Liver (tissue), 9 donors: ENCODE data around the gene SPINK9. TPM values are rescaled to one million over a fixed set of nuclear protein-coding genes. Genes with fewer than 3 reads are reported as not detected.

Experiments used
- DNase-seq: peaks from one replicate; pipeline ENCODE4 v3.0.0-alpha.2; 2017; ENCODE audit warnings: low spot score
- H3K27ac ChIP-seq, 2 donors: one replicate each; pipeline ENCODE4 v1.7.0; 2013; ENCODE audit warnings: inconsistent platforms in 2 of 2, low read length in 2 of 2, control low read depth in 1 of 2, low read depth in 1 of 2, mild to moderate bottlenecking in 1 of 2
- H3K27me3 ChIP-seq, 4 donors: one replicate each; pipeline versions ENCODE4 v1.6.1 to v1.7.0; 2013; ENCODE audit warnings: low read length in 3 of 4, inconsistent platforms in 1 of 4, mild to moderate bottlenecking in 1 of 4, moderate library complexity in 1 of 4; ENCODE audit not compliant: control insufficient read depth in 4 of 4, insufficient read depth in 4 of 4
- H3K36me3 ChIP-seq, 4 donors: one replicate each; pipeline versions ENCODE4 v1.6.1 to v1.7.0; 2013; ENCODE audit warnings: low read length in 3 of 4, mild to moderate bottlenecking in 3 of 4, low read depth in 1 of 4, moderate library complexity in 1 of 4; ENCODE audit not compliant: control insufficient read depth in 4 of 4, insufficient read depth in 3 of 4
- H3K4me1 ChIP-seq, 4 donors: one replicate each; pipeline versions ENCODE4 v1.6.1 to v1.7.0; 2013; ENCODE audit warnings: low read length in 3 of 4, mild to moderate bottlenecking in 3 of 4, moderate library complexity in 1 of 4; ENCODE audit not compliant: control insufficient read depth in 4 of 4, insufficient read depth in 4 of 4
- H3K4me3 ChIP-seq, 3 donors: one replicate each; pipeline versions ENCODE4 v1.6.1 to v1.7.0; 2013; ENCODE audit warnings: low read length in 3 of 3, control low read depth in 1 of 3, low read depth in 1 of 3, mild to moderate bottlenecking in 1 of 3
- H3K9ac ChIP-seq, 2 donors: one replicate each; pipeline ENCODE4 v1.7.0; 2013; ENCODE audit warnings: low read length in 2 of 2, mild to moderate bottlenecking in 2 of 2, moderate library complexity in 2 of 2, control low read depth in 1 of 2, low read depth in 1 of 2
- H3K9me3 ChIP-seq, 4 donors: one replicate each; pipeline versions ENCODE4 v1.6.1 to v1.7.0; 2013; ENCODE audit warnings: low read length in 3 of 4; ENCODE audit not compliant: control insufficient read depth in 4 of 4
- EGR1 ChIP-seq, 2 donors: IDR thresholded peaks; 2 replicates each; pipeline ENCODE4 v1.6.1; 2016 to 2018; ENCODE audit warnings: antibody characterized with exemption in 2 of 2, low read depth in 2 of 2
- FOXA1 ChIP-seq: IDR thresholded peaks from 2 replicates; pipeline ENCODE4 v1.6.1; 2016; ENCODE audit warnings: antibody characterized with exemption
- FOXA2 ChIP-seq: IDR thresholded peaks from 2 replicates; pipeline ENCODE4 v1.6.1; 2016; ENCODE audit warnings: antibody characterized with exemption
- GABPA ChIP-seq, 2 donors: IDR thresholded peaks in 1 of 2; conservative IDR thresholded peaks in 1 of 2; 2 replicates each; pipeline ENCODE4 v1.6.1; 2016; ENCODE audit warnings: antibody characterized with exemption in 2 of 2, mild to moderate bottlenecking in 1 of 2, moderate library complexity in 1 of 2
- HNF4A ChIP-seq, 2 donors: conservative IDR thresholded peaks; 2 replicates each; pipeline ENCODE4 v1.6.1; 2016; ENCODE audit warnings: antibody characterized with exemption in 2 of 2, mild to moderate bottlenecking in 2 of 2
- HNF4G ChIP-seq: IDR thresholded peaks from 2 replicates; pipeline ENCODE4 v1.6.1; 2016; ENCODE audit warnings: antibody characterized with exemption
- JUND ChIP-seq, 2 donors: IDR thresholded peaks; 2 replicates each; pipeline ENCODE4 v1.6.1; 2016; ENCODE audit warnings: antibody characterized with exemption in 2 of 2
- NR2F2 ChIP-seq: IDR thresholded peaks from 2 replicates; pipeline ENCODE4 v1.6.1; 2016; ENCODE audit warnings: antibody characterized with exemption
- RAD21 ChIP-seq, 2 donors: IDR thresholded peaks; 2 replicates each; pipeline ENCODE4 v1.6.1; 2016; ENCODE audit warnings: antibody characterized with exemption in 2 of 2, mild to moderate bottlenecking in 2 of 2
- RXRA ChIP-seq, 2 donors: IDR thresholded peaks; 2 replicates each; pipeline ENCODE4 v1.6.1; 2017 to 2018; ENCODE audit warnings: antibody characterized with exemption in 2 of 2, mild to moderate bottlenecking in 1 of 2
- SP1 ChIP-seq: IDR thresholded peaks from 2 replicates; pipeline ENCODE4 v1.6.1; 2018; ENCODE audit warnings: antibody characterized with exemption, mild to moderate bottlenecking
- TAF1 ChIP-seq: conservative IDR thresholded peaks from 2 replicates; pipeline ENCODE4 v1.6.1; 2016; ENCODE audit warnings: antibody characterized with exemption, mild to moderate bottlenecking
- YY1 ChIP-seq: IDR thresholded peaks from 2 replicates; pipeline ENCODE4 v1.6.1; 2016; ENCODE audit warnings: antibody characterized with exemption, mild to moderate bottlenecking
- WGBS: extraction: QIAGEN DNeasy Blood & Tissue Kit; methylation state at CpG from one replicate; pipeline ENCODE4 v1.1.7; 2013; 5-methylcytosine and 5-hydroxymethylcytosine counted together
- polyA plus RNA-seq, 2 donors: library from polyadenylated mRNA; stranded (reverse) in 1 of 2; unstranded in 1 of 2; fragments of 200-250 nt in 1 of 2; fragments of >200 nt in 1 of 2; fragmentation: Nextera tagmentation in 1 of 2; extraction: Ambion mirVana in 1 of 2; gene quantifications; one replicate each; pipeline versions ENCODE4 v1.2.1 to v1.2.3, GENCODE V29; 2013 to 2015
- total RNA-seq, 2 donors: library from RNA; depleted of rRNA; stranded (reverse); fragments of >200 nt; gene quantifications; one replicate each; pipeline ENCODE4 v1.2.3, GENCODE V29; 2014
- TF ChIP-seq, protein P1 (sequence below): fragments of 150-350 bp; IDR thresholded peaks from 2 replicates; pipeline ENCODE4 v1.5.1; 2017; ENCODE audit warnings: improper control_type of control experiment, low read depth, low read length; ENCODE audit not compliant: missing input control
- TF ChIP-seq, protein P2 (sequence below): IDR thresholded peaks from 2 replicates; pipeline ENCODE4 v1.6.1; 2016; ENCODE audit warnings: antibody characterized with exemption
- TF ChIP-seq, protein P3 (sequence below): IDR thresholded peaks from 2 replicates; pipeline ENCODE4 v1.6.1; 2016; ENCODE audit warnings: antibody characterized with exemption
- TF ChIP-seq, protein P4 (sequence below): IDR thresholded peaks from 2 replicates; pipeline ENCODE4 v1.6.1; 2016; ENCODE audit warnings: antibody characterized with exemption
- donor health status: healthy.
- donor health status: healthy.
- donor health status: healthy.
- donor health status: healthy.
- donor health status: healthy.

Gene SPINK9
- total and polyA plus RNA-seq, 4 donors = not detected

DNA sequence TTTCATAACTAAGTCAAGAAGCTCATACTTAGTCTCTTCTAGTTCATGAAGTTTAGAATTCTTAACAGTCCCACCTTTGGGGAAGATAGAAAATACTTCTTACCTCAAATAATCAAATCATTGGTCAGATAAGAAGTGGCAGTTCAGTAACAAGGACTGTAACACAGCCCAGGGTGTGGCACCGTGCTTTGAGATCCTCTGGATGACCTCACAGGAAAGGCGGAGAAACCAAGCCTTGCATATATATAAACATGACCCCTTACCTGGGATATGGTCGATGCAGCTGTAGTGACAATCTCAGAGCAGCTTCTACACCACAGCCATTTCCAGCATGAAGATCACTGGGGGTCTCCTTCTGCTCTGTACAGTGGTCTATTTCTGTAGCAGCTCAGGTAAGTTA lies 23.2 kb upstream of the SPINK9 start, which contains the start of gene SPINK7 (continued):
- TF ChIP-seq, protein P1, sequence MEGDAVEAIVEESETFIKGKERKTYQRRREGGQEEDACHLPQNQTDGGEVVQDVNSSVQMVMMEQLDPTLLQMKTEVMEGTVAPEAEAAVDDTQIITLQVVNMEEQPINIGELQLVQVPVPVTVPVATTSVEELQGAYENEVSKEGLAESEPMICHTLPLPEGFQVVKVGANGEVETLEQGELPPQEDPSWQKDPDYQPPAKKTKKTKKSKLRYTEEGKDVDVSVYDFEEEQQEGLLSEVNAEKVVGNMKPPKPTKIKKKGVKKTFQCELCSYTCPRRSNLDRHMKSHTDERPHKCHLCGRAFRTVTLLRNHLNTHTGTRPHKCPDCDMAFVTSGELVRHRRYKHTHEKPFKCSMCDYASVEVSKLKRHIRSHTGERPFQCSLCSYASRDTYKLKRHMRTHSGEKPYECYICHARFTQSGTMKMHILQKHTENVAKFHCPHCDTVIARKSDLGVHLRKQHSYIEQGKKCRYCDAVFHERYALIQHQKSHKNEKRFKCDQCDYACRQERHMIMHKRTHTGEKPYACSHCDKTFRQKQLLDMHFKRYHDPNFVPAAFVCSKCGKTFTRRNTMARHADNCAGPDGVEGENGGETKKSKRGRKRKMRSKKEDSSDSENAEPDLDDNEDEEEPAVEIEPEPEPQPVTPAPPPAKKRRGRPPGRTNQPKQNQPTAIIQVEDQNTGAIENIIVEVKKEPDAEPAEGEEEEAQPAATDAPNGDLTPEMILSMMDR = no peak
- TF ChIP-seq HNF4G = no peak
- no peak for TF ChIP-seq RAD21 (IDR thresholded peaks at IDR 0.05)
- TF ChIP-seq NR2F2 = no peak
- no peak for TF ChIP-seq EGR1 (IDR thresholded peaks at IDR 0.05; ENCODE audit: low read depth in 2 of 2)
- TF ChIP-seq FOXA2 = no peak
- TF ChIP-seq YY1 = no peak
- TF ChIP-seq HNF4A (conservative IDR thresholded peaks at IDR 0.05) = no peak

DNA sequence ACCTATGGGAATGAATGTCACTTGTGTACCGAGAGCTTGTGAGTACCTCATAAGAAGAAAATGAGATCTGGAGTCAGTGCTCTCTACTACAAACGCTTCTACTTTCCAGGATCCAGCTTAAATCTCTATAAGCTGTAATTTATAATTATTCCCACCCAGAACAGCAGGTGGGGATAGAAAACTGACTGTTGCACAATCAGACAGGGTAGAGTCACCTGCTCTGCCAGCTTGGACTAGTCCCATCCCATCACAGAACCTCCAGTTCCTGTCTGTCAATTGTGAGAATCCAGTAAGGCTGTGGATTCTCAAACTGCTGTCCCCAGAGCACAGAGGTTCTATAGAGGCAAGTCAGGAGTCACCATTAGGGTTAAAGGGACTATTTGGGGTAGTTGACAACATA lies 21.2 kb upstream of the SPINK9 start:
- Histone ChIP-seq H3K36me3 (no peaks in the 10 kb centered on the region), H3K4me1 (peaks cover 0 to 2% (median 0%) of the 10 kb centered on the region in 4 donors), H3K9ac (no peak overlapping the region), H3K27ac (no peak overlapping the region), H3K9me3 (no peaks in the 10 kb centered on the region), H3K4me3 (no peak overlapping the region), H3K27me3 (no peaks in the 10 kb centered on the region)
- no peak for DNase-seq
- peak; percentile 31 to 34 for TF ChIP-seq RAD21 (IDR thresholded peaks at IDR 0.05)
- TF ChIP-seq, protein P2, sequence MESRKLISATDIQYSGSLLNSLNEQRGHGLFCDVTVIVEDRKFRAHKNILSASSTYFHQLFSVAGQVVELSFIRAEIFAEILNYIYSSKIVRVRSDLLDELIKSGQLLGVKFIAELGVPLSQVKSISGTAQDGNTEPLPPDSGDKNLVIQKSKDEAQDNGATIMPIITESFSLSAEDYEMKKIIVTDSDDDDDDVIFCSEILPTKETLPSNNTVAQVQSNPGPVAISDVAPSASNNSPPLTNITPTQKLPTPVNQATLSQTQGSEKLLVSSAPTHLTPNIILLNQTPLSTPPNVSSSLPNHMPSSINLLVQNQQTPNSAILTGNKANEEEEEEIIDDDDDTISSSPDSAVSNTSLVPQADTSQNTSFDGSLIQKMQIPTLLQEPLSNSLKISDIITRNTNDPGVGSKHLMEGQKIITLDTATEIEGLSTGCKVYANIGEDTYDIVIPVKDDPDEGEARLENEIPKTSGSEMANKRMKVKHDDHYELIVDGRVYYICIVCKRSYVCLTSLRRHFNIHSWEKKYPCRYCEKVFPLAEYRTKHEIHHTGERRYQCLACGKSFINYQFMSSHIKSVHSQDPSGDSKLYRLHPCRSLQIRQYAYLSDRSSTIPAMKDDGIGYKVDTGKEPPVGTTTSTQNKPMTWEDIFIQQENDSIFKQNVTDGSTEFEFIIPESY = no peak
- no peak for TF ChIP-seq SP1
- TF ChIP-seq GABPA (IDR thresholded peaks at IDR 0.05 in 1 of 2, conservative IDR thresholded peaks at IDR 0.05 in 1 of 2) = no peak
- TF ChIP-seq JUND (IDR thresholded peaks at IDR 0.05) = no peak
- TF ChIP-seq EGR1 (IDR thresholded peaks at IDR 0.05; ENCODE audit: low read depth in 2 of 2) = no peak
- TF ChIP-seq, protein P3, sequence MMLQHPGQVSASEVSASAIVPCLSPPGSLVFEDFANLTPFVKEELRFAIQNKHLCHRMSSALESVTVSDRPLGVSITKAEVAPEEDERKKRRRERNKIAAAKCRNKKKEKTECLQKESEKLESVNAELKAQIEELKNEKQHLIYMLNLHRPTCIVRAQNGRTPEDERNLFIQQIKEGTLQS = no peak
- no peak for TF ChIP-seq TAF1
- TF ChIP-seq FOXA2 = no peak
- no peak for TF ChIP-seq RXRA (IDR thresholded peaks at IDR 0.05)
- no peak for TF ChIP-seq NR2F2
- TF ChIP-seq HNF4G = no peak
- TF ChIP-seq, protein P4, sequence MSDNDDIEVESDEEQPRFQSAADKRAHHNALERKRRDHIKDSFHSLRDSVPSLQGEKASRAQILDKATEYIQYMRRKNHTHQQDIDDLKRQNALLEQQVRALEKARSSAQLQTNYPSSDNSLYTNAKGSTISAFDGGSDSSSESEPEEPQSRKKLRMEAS = no peak
- TF ChIP-seq HNF4A (conservative IDR thresholded peaks at IDR 0.05) = no peak
- no peak for TF ChIP-seq FOXA1
- TF ChIP-seq, protein P1 = peak; percentile 1
- 92% methylated on average over 2 of the region's 2 CpGs for WGBS
